Measurements from ENCODE around the gene PTPRO.

PTPRO gene

DNA sequence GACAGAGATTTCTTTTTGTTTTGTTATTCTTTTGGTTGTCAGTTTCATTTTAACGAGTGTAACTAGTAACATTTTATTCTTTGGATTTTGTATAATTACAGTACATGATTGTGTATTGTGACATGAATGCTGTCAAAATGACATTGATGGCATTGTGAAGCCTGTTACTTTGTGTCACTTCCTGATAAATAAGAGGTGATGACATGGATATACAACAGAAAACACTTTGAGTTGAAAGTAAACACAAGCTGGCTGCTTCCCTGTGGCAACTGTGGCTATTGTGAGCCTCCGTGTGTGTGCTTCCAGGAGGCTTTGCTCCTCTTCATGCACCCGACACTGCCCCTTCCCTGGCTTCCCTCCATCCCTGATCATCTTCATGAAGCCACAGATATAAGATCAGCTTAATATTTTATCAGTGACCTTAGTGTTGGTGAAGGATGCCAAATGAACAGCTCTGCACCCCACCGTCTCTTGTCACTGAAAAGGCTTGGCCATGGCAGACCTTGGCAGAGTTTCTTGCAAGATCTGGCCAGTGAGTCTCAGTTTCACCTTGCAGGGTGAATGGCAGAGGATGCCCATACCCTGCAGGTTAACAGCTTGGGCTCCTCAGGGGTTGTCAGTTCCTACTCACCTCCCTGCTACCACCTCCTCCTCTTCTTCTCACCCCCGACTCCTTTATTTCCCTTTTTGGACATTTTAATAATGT is 275.0 kb downstream of the PTPRO start:
- Histone ChIP-seq H3K4me3 (ENCODE audit: low read length in 2 of 2) (no peak overlapping the region), H3K36me3 (ENCODE audit: control insufficient read depth in 2 of 2, insufficient read depth in 2 of 2, low read length in 2 of 2) (no peaks in the 10 kb centered on the region), H3K27ac (ENCODE audit: low read length) (no peak overlapping the region), H3K4me1 (ENCODE audit: control insufficient read depth, insufficient read depth, low read length) (peaks cover 8% of the 10 kb centered on the region), H3K27me3 (ENCODE audit: control insufficient read depth in 1 of 2, insufficient read depth in 2 of 2, low read length in 2 of 2) (no peaks in the 10 kb centered on the region), H3K9me3 (ENCODE audit: control insufficient read depth in 2 of 2, low read length in 2 of 2) (no peaks in the 10 kb centered on the region), H3K9ac (ENCODE audit: low read length in 2 of 2) (no peak overlapping the region)

DNA sequence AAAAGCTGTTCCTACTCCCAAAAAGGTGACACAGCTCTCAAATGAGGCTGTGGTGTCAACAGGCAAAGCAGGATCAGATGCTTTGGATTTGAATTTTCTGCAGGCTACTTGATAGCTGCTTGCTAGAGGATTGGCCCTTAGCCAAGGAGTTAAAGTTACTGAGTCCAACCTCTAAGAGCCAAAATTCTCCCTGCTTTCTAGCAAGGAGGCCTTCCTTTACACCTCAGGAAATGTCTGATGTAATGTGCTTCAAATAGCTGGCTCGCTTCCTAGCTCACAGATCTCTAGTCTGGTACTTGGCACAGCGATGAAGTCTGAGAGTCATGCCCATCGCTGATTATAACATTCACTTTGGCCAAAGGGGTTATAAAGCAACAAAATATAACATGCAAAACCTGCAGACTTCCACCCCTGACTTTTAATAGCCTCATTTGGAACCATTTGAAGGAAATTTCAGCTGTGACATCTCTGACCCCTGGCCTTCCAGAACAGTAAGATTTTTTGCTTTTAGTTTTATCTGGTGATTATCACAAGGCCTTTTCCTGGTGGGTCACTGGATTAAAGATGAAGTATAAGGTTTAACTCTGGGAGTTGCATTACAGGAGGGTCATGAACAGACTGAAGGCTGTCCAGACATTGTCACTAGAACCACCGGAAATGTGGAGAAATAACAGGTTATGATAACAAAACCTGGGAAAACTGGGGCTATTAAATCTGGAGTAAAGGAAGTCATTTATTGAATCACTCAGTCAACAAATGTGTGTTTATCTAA is 277.1 kb downstream of the PTPRO start:
- Histone ChIP-seq H3K36me3 (ENCODE audit: control insufficient read depth in 2 of 2, insufficient read depth in 2 of 2, low read length in 2 of 2) (no peaks in the 10 kb centered on the region), H3K27me3 (ENCODE audit: control insufficient read depth in 1 of 2, insufficient read depth in 2 of 2, low read length in 2 of 2) (no peaks in the 10 kb centered on the region), H3K27ac (ENCODE audit: low read length) (no peak overlapping the region), H3K9me3 (ENCODE audit: control insufficient read depth in 2 of 2, low read length in 2 of 2) (no peaks in the 10 kb centered on the region), H3K9ac (ENCODE audit: low read length in 2 of 2) (no peak overlapping the region), H3K4me1 (ENCODE audit: control insufficient read depth, insufficient read depth, low read length) (peaks cover 8% of the 10 kb centered on the region), H3K4me3 (ENCODE audit: low read length in 2 of 2) (no peak overlapping the region)

DNA sequence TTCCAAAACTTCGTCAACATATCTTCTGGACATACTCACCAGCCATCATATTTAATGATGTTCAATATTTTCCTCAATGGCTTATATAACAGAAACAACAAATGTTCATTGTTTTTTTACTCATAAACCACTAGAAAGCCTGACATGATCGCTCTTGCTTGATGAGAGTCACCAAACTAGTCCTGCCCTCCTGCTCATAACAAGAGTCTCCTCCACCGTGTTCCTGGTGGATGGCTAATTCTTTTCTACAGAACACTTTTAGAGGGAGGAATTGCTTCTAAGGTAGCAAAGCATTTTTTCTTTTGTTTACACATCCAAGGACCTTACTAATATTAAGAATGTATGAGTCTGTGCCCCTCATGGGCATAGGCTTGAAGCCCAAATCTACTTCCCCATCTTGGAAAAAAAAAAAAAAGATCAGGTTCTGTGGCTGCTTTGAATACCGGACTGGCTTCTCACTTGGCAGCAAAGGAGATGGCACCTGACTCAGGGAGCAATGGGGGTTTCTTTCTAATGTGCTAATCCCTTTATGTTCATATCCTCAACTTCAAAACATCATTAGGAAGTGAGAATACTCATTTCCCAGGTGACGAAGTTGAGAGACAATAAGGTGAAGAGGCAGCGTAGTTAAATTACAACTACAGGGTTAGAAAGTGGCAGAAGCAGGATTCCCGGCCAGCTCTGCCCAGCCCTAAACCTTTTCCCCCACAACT is 278.1 kb downstream of the PTPRO start:
- Histone ChIP-seq H3K4me3 (ENCODE audit: low read length in 2 of 2) (no peak overlapping the region), H3K4me1 (ENCODE audit: control insufficient read depth, insufficient read depth, low read length) (peaks cover 8% of the 10 kb centered on the region), H3K36me3 (ENCODE audit: control insufficient read depth in 2 of 2, insufficient read depth in 2 of 2, low read length in 2 of 2) (no peaks in the 10 kb centered on the region), H3K9ac (ENCODE audit: low read length in 2 of 2) (no peak overlapping the region), H3K27me3 (ENCODE audit: control insufficient read depth in 1 of 2, insufficient read depth in 2 of 2, low read length in 2 of 2) (no peaks in the 10 kb centered on the region), H3K27ac (ENCODE audit: low read length) (no peak overlapping the region), H3K9me3 (ENCODE audit: control insufficient read depth in 2 of 2, low read length in 2 of 2) (no peaks in the 10 kb centered on the region)

DNA sequence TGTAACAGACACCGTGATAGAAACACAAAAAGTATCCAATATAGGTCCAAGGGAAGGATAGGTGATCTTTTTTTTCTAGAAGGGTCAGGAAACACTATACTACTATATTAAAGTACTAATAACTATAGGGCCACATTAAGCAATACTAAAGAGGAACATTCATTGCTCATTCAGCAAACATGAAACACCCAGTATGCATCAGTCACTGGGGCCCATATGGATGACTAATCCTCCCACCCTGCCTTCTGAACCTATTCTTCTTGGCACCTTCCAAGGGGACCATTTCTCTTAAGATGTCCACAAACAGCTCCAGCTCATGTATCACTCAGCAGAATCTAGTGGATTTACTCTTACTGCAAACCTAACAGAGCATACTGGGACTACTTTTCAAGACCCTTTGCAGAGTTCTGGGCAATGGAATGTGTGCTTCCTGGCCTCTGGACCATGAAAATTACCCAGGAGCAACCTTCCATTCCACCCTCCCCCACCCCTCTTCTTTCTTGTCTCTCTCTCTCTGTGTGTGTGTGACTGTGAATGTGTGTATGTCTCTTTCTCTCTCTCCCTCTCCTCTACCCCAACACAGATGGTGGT is 279.0 kb downstream of the PTPRO start:
- Histone ChIP-seq H3K4me1 (ENCODE audit: control insufficient read depth, insufficient read depth, low read length) (peaks cover 8% of the 10 kb centered on the region), H3K27me3 (ENCODE audit: control insufficient read depth in 1 of 2, insufficient read depth in 2 of 2, low read length in 2 of 2) (no peaks in the 10 kb centered on the region), H3K4me3 (ENCODE audit: low read length in 2 of 2) (no peak overlapping the region), H3K9ac (ENCODE audit: low read length in 2 of 2) (no peak overlapping the region), H3K9me3 (ENCODE audit: control insufficient read depth in 2 of 2, low read length in 2 of 2) (no peaks in the 10 kb centered on the region), H3K27ac (ENCODE audit: low read length) (no peak overlapping the region), H3K36me3 (ENCODE audit: control insufficient read depth in 2 of 2, insufficient read depth in 2 of 2, low read length in 2 of 2) (no peaks in the 10 kb centered on the region)

DNA sequence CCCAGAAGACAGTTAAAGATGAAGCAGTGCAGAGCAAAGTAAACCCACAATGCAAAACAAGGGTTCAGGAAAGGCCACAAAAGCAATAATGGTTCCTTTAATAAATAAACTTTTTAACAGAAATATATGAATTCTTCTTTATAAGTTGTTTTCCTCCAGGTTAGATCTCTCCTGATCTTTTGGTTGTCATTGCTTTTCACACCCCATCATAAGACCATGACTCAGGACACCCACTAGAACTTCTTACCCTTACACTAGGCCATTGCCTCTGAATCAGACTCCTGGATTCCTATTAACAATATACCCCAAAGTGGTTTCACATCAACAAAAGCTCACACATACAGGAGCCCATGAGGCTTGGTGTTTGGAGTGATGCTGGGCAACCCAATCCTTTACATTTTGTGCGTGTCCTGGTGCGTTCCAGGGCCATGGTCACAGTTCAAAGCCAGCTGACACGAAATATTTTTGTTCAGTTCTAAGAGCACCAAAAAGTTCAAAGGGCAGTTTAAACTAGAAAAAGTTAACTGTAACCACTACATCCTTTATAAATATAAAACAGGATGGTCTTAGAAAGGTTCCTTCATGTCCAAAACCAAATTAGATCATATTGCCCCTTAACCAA is 279.9 kb downstream of the PTPRO start:
- Histone ChIP-seq H3K4me3 (ENCODE audit: low read length in 2 of 2) (no peak overlapping the region), H3K27me3 (ENCODE audit: control insufficient read depth in 1 of 2, insufficient read depth in 2 of 2, low read length in 2 of 2) (no peaks in the 10 kb centered on the region), H3K9ac (ENCODE audit: low read length in 2 of 2) (no peak overlapping the region), H3K9me3 (ENCODE audit: control insufficient read depth in 2 of 2, low read length in 2 of 2) (no peaks in the 10 kb centered on the region), H3K27ac (ENCODE audit: low read length) (no peak overlapping the region), H3K4me1 (ENCODE audit: control insufficient read depth, insufficient read depth, low read length) (peaks cover 8% of the 10 kb centered on the region), H3K36me3 (ENCODE audit: control insufficient read depth in 2 of 2, insufficient read depth in 2 of 2, low read length in 2 of 2) (no peaks in the 10 kb centered on the region)

DNA sequence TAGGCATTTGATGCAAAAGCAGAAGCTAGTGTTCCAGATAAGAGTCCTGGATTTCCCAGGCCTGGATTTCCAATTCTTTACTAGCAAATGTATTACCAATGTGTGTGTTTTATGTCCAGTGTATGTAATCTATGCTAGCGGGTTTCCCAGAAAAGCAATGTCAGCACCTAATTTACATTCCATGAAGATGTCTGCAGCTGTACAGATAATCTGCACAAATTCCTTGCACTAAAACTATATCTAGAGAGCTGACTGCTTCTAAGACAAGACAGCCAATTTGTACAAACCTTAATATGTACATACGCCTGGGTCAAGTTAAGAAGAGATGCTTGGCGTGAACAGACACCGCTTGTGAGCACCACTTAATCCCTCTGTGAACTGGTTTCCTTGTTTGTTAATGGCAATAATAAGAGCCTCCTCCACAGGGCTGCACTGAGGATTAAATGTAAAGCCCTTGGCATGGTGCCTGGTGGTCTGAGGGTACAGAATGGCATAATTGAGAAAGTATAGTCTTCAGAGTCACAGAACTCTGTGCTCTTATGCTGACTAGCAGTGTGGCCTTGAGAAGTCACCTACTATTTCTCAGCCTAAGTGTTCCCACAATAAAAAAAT is 281.3 kb downstream of the PTPRO start:
- Histone ChIP-seq H3K4me3 (ENCODE audit: low read length in 2 of 2) (no peak overlapping the region), H3K27me3 (ENCODE audit: control insufficient read depth in 1 of 2, insufficient read depth in 2 of 2, low read length in 2 of 2) (no peaks in the 10 kb centered on the region), H3K4me1 (ENCODE audit: control insufficient read depth, insufficient read depth, low read length) (peaks cover 8% of the 10 kb centered on the region)

DNA sequence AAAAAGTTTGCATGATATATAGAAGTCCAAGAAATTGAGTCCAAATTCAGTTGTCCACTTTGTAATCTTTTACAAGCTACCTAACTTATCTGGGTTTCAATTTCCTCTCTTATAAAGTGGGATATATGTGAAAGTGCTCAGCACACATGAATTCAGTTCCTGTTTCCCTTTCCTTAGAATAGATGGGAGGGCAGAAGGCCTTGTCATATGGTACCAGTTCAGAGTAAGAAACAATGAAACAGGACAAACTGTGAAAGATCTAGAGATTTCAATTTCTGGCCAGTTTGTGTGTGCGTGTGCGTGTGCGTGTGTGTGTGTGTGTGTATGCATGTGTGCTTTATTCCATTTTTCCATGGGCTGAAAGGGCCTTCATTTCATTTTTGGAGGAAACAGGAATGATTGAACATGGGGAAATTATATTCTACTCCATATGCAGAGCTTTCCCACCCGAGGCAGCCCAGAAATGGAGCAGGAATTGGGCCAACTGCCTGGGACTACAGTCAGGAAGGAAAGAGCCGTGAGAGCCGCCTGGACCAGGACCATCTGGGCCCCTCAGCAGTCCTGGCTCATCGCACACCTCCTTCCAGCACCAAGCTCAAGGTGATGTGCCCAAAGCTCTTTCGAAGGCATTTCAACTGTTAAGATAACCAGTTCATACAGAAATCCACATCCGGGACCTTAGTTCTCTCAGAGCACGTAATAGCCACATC is 283.7 kb downstream of the PTPRO start:
- H3K9ac ChIP-seq (ENCODE audit: low read length in 2 of 2), result no peak overlapping the region
- no peaks in the 10 kb centered on the region for H3K4me1 ChIP-seq (ENCODE audit: control insufficient read depth, insufficient read depth, low read length)
- H3K4me3 ChIP-seq (ENCODE audit: low read length in 2 of 2), result no peak overlapping the region
- H3K9me3 ChIP-seq (ENCODE audit: control insufficient read depth in 2 of 2, low read length in 2 of 2), result no peaks in the 10 kb centered on the region
- no peaks in the 10 kb centered on the region for H3K36me3 ChIP-seq (ENCODE audit: control insufficient read depth in 2 of 2, insufficient read depth in 2 of 2, low read length in 2 of 2)
- H3K27me3 ChIP-seq (ENCODE audit: control insufficient read depth in 1 of 2, insufficient read depth in 2 of 2, low read length in 2 of 2), result no peaks in the 10 kb centered on the region
- H3K27ac ChIP-seq (ENCODE audit: low read length), result no peak overlapping the region

More for the DNA sequence above, 281.3 kb downstream of the PTPRO start:
- H3K9ac ChIP-seq (ENCODE audit: low read length in 2 of 2), result no peak overlapping the region
- H3K36me3 ChIP-seq (ENCODE audit: control insufficient read depth in 2 of 2, insufficient read depth in 2 of 2, low read length in 2 of 2), result no peaks in the 10 kb centered on the region
- no peak overlapping the region for H3K27ac ChIP-seq (ENCODE audit: low read length)
- H3K9me3 ChIP-seq (ENCODE audit: control insufficient read depth in 2 of 2, low read length in 2 of 2), result no peaks in the 10 kb centered on the region

DNA sequence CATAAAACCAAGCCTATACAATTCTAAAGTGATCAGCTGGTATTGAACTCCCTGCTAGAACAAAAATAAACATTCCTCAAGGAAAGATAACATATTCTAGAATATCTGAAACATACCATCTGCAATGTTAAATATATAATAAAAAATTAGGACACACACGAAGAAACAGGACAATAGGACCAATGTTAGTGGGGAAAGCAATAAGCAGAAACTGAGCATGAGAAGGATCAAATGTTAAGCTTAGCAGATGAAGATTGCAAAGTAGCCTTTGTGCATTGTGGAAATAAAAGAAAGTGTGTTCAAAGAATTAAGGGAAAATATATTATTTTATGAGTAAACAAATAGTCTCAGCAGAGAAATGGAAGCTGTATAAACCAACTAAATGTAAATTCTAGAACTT is 286.1 kb downstream of the PTPRO start:
- Histone ChIP-seq H3K9ac (ENCODE audit: low read length in 2 of 2) (no peak overlapping the region), H3K27ac (ENCODE audit: low read length) (no peak overlapping the region), H3K4me3 (ENCODE audit: low read length in 2 of 2) (no peak overlapping the region), H3K9me3 (ENCODE audit: control insufficient read depth in 2 of 2, low read length in 2 of 2) (no peaks in the 10 kb centered on the region), H3K27me3 (ENCODE audit: control insufficient read depth in 1 of 2, insufficient read depth in 2 of 2, low read length in 2 of 2) (no peaks in the 10 kb centered on the region), H3K36me3 (ENCODE audit: control insufficient read depth in 2 of 2, insufficient read depth in 2 of 2, low read length in 2 of 2) (no peaks in the 10 kb centered on the region), H3K4me1 (ENCODE audit: control insufficient read depth, insufficient read depth, low read length) (no peaks in the 10 kb centered on the region)

DNA sequence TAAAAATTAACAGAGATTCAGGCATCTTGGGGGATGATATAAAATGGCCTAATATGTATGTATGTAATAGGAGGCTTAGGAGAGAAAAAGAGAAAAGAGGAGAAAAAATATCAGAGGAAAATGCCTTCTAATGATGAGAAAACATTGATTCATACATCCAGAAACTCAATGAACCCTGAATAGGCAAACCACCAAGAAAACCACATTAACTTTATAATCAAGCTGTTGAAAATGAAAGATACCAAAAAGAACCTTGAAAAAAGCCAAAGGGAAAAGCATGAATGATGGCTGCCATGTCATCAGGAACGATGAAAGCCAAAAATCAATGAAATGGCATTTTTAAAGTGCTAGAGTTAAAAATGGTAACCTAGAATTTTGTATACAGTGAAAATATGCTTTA is 286.6 kb downstream of the PTPRO start:
- Histone ChIP-seq H3K27me3 (ENCODE audit: control insufficient read depth in 1 of 2, insufficient read depth in 2 of 2, low read length in 2 of 2) (no peaks in the 10 kb centered on the region), H3K27ac (ENCODE audit: low read length) (no peak overlapping the region), H3K4me1 (ENCODE audit: control insufficient read depth, insufficient read depth, low read length) (no peaks in the 10 kb centered on the region), H3K9ac (ENCODE audit: low read length in 2 of 2) (no peak overlapping the region), H3K4me3 (ENCODE audit: low read length in 2 of 2) (no peak overlapping the region), H3K36me3 (ENCODE audit: control insufficient read depth in 2 of 2, insufficient read depth in 2 of 2, low read length in 2 of 2) (no peaks in the 10 kb centered on the region), H3K9me3 (ENCODE audit: control insufficient read depth in 2 of 2, low read length in 2 of 2) (no peaks in the 10 kb centered on the region)

All from stomach smooth muscle (tissue), 2 donors.